Measurements from ENCODE around the gene VSTM2B.

DNA sequence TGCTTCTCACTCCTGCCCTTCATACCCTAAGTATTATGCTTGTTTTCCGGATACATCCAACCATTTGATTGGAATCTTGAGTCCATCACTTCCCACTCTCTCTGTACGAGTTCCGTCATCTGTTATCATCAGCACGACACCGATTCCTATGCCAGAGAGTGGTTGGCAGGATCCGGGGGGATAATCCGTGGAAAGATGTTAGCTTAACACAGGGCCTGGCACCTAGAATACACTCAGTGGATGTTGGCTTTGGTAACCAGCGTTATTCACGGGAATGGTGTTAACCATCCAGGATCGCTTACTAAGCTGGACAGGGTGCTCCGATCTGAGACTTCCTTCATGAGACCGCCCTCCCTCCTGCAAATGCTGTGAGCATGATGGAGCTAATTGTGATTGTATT is 12.4 kb downstream of the VSTM2B start:
- TF ChIP-seq, protein P1, sequence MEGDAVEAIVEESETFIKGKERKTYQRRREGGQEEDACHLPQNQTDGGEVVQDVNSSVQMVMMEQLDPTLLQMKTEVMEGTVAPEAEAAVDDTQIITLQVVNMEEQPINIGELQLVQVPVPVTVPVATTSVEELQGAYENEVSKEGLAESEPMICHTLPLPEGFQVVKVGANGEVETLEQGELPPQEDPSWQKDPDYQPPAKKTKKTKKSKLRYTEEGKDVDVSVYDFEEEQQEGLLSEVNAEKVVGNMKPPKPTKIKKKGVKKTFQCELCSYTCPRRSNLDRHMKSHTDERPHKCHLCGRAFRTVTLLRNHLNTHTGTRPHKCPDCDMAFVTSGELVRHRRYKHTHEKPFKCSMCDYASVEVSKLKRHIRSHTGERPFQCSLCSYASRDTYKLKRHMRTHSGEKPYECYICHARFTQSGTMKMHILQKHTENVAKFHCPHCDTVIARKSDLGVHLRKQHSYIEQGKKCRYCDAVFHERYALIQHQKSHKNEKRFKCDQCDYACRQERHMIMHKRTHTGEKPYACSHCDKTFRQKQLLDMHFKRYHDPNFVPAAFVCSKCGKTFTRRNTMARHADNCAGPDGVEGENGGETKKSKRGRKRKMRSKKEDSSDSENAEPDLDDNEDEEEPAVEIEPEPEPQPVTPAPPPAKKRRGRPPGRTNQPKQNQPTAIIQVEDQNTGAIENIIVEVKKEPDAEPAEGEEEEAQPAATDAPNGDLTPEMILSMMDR (IDR thresholded peaks at IDR 0.05) = no peak
- TF ChIP-seq RAD21 (IDR thresholded peaks at IDR 0.05; ENCODE audit: low read length) = no peak
- TF ChIP-seq EP300 (IDR thresholded peaks at IDR 0.05; ENCODE audit: borderline replicate concordance in 1 of 2, low read depth in 1 of 2, low read length in 1 of 2) = no peak
- no peak for TF ChIP-seq SIN3A (IDR thresholded peaks at IDR 0.05; ENCODE audit: borderline replicate concordance, low read depth, low read length)
- TF ChIP-seq GABPA (IDR thresholded peaks at IDR 0.05; ENCODE audit: low read depth) = no peak
- no peak for TF ChIP-seq EZH2phosphoT487 (IDR thresholded peaks at IDR 0.05; ENCODE audit: borderline replicate concordance, low read depth)
- no peak for TF ChIP-seq NFIC (IDR thresholded peaks at IDR 0.05; ENCODE audit: borderline replicate concordance)
- TF ChIP-seq, protein P2, sequence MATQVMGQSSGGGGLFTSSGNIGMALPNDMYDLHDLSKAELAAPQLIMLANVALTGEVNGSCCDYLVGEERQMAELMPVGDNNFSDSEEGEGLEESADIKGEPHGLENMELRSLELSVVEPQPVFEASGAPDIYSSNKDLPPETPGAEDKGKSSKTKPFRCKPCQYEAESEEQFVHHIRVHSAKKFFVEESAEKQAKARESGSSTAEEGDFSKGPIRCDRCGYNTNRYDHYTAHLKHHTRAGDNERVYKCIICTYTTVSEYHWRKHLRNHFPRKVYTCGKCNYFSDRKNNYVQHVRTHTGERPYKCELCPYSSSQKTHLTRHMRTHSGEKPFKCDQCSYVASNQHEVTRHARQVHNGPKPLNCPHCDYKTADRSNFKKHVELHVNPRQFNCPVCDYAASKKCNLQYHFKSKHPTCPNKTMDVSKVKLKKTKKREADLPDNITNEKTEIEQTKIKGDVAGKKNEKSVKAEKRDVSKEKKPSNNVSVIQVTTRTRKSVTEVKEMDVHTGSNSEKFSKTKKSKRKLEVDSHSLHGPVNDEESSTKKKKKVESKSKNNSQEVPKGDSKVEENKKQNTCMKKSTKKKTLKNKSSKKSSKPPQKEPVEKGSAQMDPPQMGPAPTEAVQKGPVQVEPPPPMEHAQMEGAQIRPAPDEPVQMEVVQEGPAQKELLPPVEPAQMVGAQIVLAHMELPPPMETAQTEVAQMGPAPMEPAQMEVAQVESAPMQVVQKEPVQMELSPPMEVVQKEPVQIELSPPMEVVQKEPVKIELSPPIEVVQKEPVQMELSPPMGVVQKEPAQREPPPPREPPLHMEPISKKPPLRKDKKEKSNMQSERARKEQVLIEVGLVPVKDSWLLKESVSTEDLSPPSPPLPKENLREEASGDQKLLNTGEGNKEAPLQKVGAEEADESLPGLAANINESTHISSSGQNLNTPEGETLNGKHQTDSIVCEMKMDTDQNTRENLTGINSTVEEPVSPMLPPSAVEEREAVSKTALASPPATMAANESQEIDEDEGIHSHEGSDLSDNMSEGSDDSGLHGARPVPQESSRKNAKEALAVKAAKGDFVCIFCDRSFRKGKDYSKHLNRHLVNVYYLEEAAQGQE (IDR thresholded peaks at IDR 0.05; ENCODE audit: low read depth, low read length) = no peak
- TF ChIP-seq POLR2AphosphoS5 (IDR thresholded peaks at IDR 0.05; ENCODE audit: low read depth, low read length) = no peak
- TF ChIP-seq SMC3 (IDR thresholded peaks at IDR 0.05; ENCODE audit: low read depth, low read length) = no peak
- TF ChIP-seq NRF1 (IDR thresholded peaks at IDR 0.05; ENCODE audit: low read depth, low read length) = no peak
- no peak for TF ChIP-seq YY1 (IDR thresholded peaks at IDR 0.05; ENCODE audit: low read depth)
